HEK293 (cell line): ENCODE measurements around the gene IGFBP2.

ENCODE experiments used
- CTCF ChIA-PET: fragments of 350-600 bp; formaldehyde crosslinking; extraction: SDS; loops from one replicate; lab custom pipeline; 2021; ENCODE audit warnings: antibody characterized with exemption; lab: Yijun Ruan, JAX
- POLR2A ChIA-PET: fragments of 300-600 bp; formaldehyde crosslinking; extraction: SDS; loops from one replicate; lab custom pipeline; 2020; ENCODE audit warnings: antibody characterized with exemption, inconsistent platforms; lab: Yijun Ruan, JAX
- H3K27ac ChIP-seq: fragments of 200-500 bp; sonication (Bioruptor generic); 2 replicates; pipeline ENCODE4 v1.5.1; 2014; ENCODE audit warnings: low read depth, low read length, control low read depth, inconsistent platforms; ENCODE audit errors: extremely low read depth
- H3K36me3 ChIP-seq, 2 experiments: fragments of 200-500 bp in 1 of 2; sonication (Bioruptor generic) in 1 of 2; 1 replicate in 1 of 2; 2 replicates in 1 of 2; pipeline ENCODE4 v1.5.1; 2014 to 2017; ENCODE audit warnings: inconsistent platforms in 2 of 2, low read length in 2 of 2; ENCODE audit not compliant: control insufficient read depth in 2 of 2, insufficient read depth in 1 of 2
- H3K4me1 ChIP-seq: fragments of 200-500 bp; sonication (Bioruptor generic); 2 replicates; pipeline ENCODE4 v1.5.1; 2014; ENCODE audit warnings: mild to moderate bottlenecking, low read length, inconsistent platforms; ENCODE audit not compliant: control insufficient read depth, insufficient read depth
- H3K4me3 ChIP-seq: 2 replicates; pipeline ENCODE4 v1.5.1; 2011; ENCODE audit warnings: low read depth, mild to moderate bottlenecking, control low read depth, low read length, moderate library complexity
- H3K9me3 ChIP-seq: fragments of 200-500 bp; sonication (Bioruptor generic); 2 replicates; pipeline ENCODE4 v1.5.1; 2014; ENCODE audit warnings: low read depth, low read length, inconsistent platforms; ENCODE audit not compliant: control insufficient read depth, insufficient read depth
- GLIS1 ChIP-seq: fragments of 450-650 bp; formaldehyde crosslinking; IDR thresholded peaks from 2 replicates; pipeline ENCODE4 v1.5.1; 2016; ENCODE audit warnings: missing biosample characterization, missing genetic modification characterization
- MEIS1 ChIP-seq: sonication (generic); formaldehyde crosslinking; IDR thresholded peaks from 2 replicates; pipeline ENCODE4 v1.8.1; 2022; ENCODE audit warnings: missing genetic modification reagents, mild to moderate bottlenecking, borderline replicate concordance
- PATZ1 ChIP-seq: fragments of 450-650 bp; formaldehyde crosslinking; IDR thresholded peaks from 2 replicates; pipeline ENCODE4 v1.5.1; 2016; ENCODE audit warnings: missing biosample characterization, missing genetic modification characterization
- SCRT1 ChIP-seq: fragments of 450-650 bp; formaldehyde crosslinking; IDR thresholded peaks from 2 replicates; pipeline ENCODE4 v1.5.1; 2016; ENCODE audit warnings: missing biosample characterization, missing genetic modification characterization, borderline replicate concordance
- SCRT2 ChIP-seq: fragments of 450-650 bp; formaldehyde crosslinking; IDR thresholded peaks from 2 replicates; pipeline ENCODE4 v1.5.1; 2016; ENCODE audit warnings: missing biosample characterization, missing genetic modification characterization
- SP2 ChIP-seq: fragments of 450-650 bp; formaldehyde crosslinking; IDR thresholded peaks from 2 replicates; pipeline ENCODE4 v1.5.1; 2016; ENCODE audit warnings: missing biosample characterization, missing genetic modification characterization
- YY1 ChIP-seq: fragments of 450-650 bp; formaldehyde crosslinking; IDR thresholded peaks from 2 replicates; pipeline ENCODE4 v1.5.1; 2018; ENCODE audit warnings: missing biosample characterization, missing genetic modification characterization
- YY2 ChIP-seq: fragments of 450-650 bp; formaldehyde crosslinking; IDR thresholded peaks from 2 replicates; pipeline ENCODE4 v1.5.1; 2016; ENCODE audit warnings: missing biosample characterization, missing genetic modification characterization
- ZBTB1 ChIP-seq: fragments of 450-650 bp; formaldehyde crosslinking; IDR thresholded peaks from 2 replicates; pipeline ENCODE4 v1.5.1; 2016; ENCODE audit warnings: missing biosample characterization, missing genetic modification characterization
- ZBTB20 ChIP-seq: fragments of 450-650 bp; formaldehyde crosslinking; IDR thresholded peaks from 2 replicates; pipeline ENCODE4 v1.5.1; 2016; ENCODE audit warnings: missing biosample characterization, missing genetic modification characterization
- ZBTB44 ChIP-seq: fragments of 450-650 bp; IDR thresholded peaks from 2 replicates; pipeline ENCODE4 v1.5.1; 2018; ENCODE audit warnings: missing biosample characterization, mild to moderate bottlenecking, missing genetic modification characterization
- ZFP69B ChIP-seq: fragments of 450-650 bp; formaldehyde crosslinking; IDR thresholded peaks from 2 replicates; pipeline ENCODE4 v1.5.1; 2016; ENCODE audit warnings: missing biosample characterization, missing genetic modification characterization
- ZNF148 ChIP-seq: fragments of 450-650 bp; formaldehyde crosslinking; IDR thresholded peaks from 2 replicates; pipeline ENCODE4 v1.5.0; 2017; ENCODE audit warnings: missing biosample characterization, missing genetic modification characterization, borderline replicate concordance
- ZNF311 ChIP-seq: fragments of 450-650 bp; formaldehyde crosslinking; IDR thresholded peaks from 2 replicates; pipeline ENCODE4 v1.5.1; 2017; ENCODE audit warnings: missing biosample characterization, missing genetic modification characterization, borderline replicate concordance
- ZNF335 ChIP-seq: fragments of 450-650 bp; formaldehyde crosslinking; conservative IDR thresholded peaks from 2 replicates; pipeline ENCODE4 v1.5.1; 2016; ENCODE audit warnings: missing biosample characterization, missing genetic modification characterization
- ZNF341 ChIP-seq: fragments of 450-650 bp; formaldehyde crosslinking; IDR thresholded peaks from 2 replicates; pipeline ENCODE4; 2016; ENCODE audit warnings: low read depth, missing biosample characterization, missing genetic modification characterization
- ZNF354C ChIP-seq: fragments of 450-650 bp; formaldehyde crosslinking; IDR thresholded peaks from 2 replicates; pipeline ENCODE4 v1.5.1; 2016; ENCODE audit warnings: missing biosample characterization, missing genetic modification characterization, low read depth, borderline replicate concordance
- ZNF37A ChIP-seq: fragments of 450-650 bp; IDR thresholded peaks from 2 replicates; pipeline ENCODE4 v1.5.1; 2018; ENCODE audit warnings: missing biosample characterization, missing genetic modification characterization
- ZNF488 ChIP-seq: fragments of 450-650 bp; formaldehyde crosslinking; IDR thresholded peaks from 2 replicates; pipeline ENCODE4 v1.5.1; 2016; ENCODE audit warnings: missing biosample characterization, missing genetic modification characterization
- ZNF501 ChIP-seq: fragments of 450-650 bp; formaldehyde crosslinking; IDR thresholded peaks from 2 replicates; pipeline ENCODE4 v1.5.1; 2016; ENCODE audit warnings: missing biosample characterization, missing genetic modification characterization
- ZNF544 ChIP-seq: fragments of 450-650 bp; formaldehyde crosslinking; IDR thresholded peaks from 2 replicates; pipeline ENCODE4 v1.5.0; 2017; ENCODE audit warnings: missing biosample characterization, missing genetic modification characterization
- ZNF658 ChIP-seq: fragments of 450-650 bp; formaldehyde crosslinking; IDR thresholded peaks from 2 replicates; pipeline ENCODE4; 2016; ENCODE audit warnings: missing biosample characterization, missing genetic modification characterization
- ZNF701 ChIP-seq: fragments of 450-650 bp; formaldehyde crosslinking; IDR thresholded peaks from 2 replicates; pipeline ENCODE4 v1.5.1; 2016; ENCODE audit warnings: missing biosample characterization, missing genetic modification characterization
- ZNF707 ChIP-seq: fragments of 450-650 bp; formaldehyde crosslinking; IDR thresholded peaks from 2 replicates; pipeline ENCODE4 v1.5.1; 2016; ENCODE audit warnings: missing biosample characterization, missing genetic modification characterization
- ZNF76 ChIP-seq: fragments of 450-650 bp; formaldehyde crosslinking; IDR thresholded peaks from 2 replicates; pipeline ENCODE4; 2016; ENCODE audit warnings: low read depth, missing biosample characterization, missing genetic modification characterization, borderline replicate concordance
- ZNF776 ChIP-seq: fragments of 450-650 bp; formaldehyde crosslinking; IDR thresholded peaks from 2 replicates; pipeline ENCODE4 v1.5.0; 2017; ENCODE audit warnings: missing biosample characterization, missing genetic modification characterization, borderline replicate concordance
- ZNF792 ChIP-seq: fragments of 450-650 bp; formaldehyde crosslinking; IDR thresholded peaks from 2 replicates; pipeline ENCODE4 v1.5.1; 2016; ENCODE audit warnings: missing biosample characterization, missing genetic modification characterization
- ZSCAN4 ChIP-seq: fragments of 450-650 bp; formaldehyde crosslinking; IDR thresholded peaks from 2 replicates; pipeline ENCODE4 v1.5.1; 2017; ENCODE audit warnings: missing biosample characterization, missing genetic modification characterization

IGFBP2 gene

GRCh38 chr2:216694082-216694825, 61.0 kb downstream of the IGFBP2 start (continued):
- no peak for TF ChIP-seq SCRT2
- TF ChIP-seq ZNF335 (tag by site-specific recombination), result peak; percentile 73
- TF ChIP-seq ZNF701, result no peak
- TF ChIP-seq ZNF707 (tag by site-specific recombination), result no peak
- peak; percentile 92 for TF ChIP-seq ZBTB20 (tag by site-specific recombination)
- no peak for TF ChIP-seq ZNF658 (tag by site-specific recombination)
- no peak for TF ChIP-seq ZNF37A (tag by site-specific recombination)
- peak; percentile 42; the same call in 1 of the 2 replicates for TF ChIP-seq ZNF501 (tag by site-specific recombination)
- no peak for TF ChIP-seq ZBTB1
- no peak for TF ChIP-seq ZNF544 (tag by site-specific recombination)
- no peak for TF ChIP-seq ZBTB44
- 0 out of 2 replicates have a peak, but pooled peaks have one; percentile 17 for TF ChIP-seq ZFP69B (tag by site-specific recombination)
- TF ChIP-seq ZNF341 (tag by site-specific recombination), result no peak
- TF ChIP-seq ZNF354C (tag by site-specific recombination), result no peak
- no peak for TF ChIP-seq ZNF792 (tag by site-specific recombination)

- Histone ChIP-seq H3K27ac (peak overlapping the region; percentile 94), H3K36me3 (no peaks in the 10 kb centered on the region), H3K4me3 (peak overlapping the region; percentile 37), H3K4me1 (peaks cover 53% of the 10 kb centered on the region), H3K9me3 (no peaks in the 10 kb centered on the region)
- CTCF ChIA-PET, result interaction anchor here (0.6 to 3.2 kb wide), 18 partner anchors 8 to 1062 kb away, joined by 3 to 15 read pairs (median 4); no protein-coding TSS in a partner anchor
- POLR2A ChIA-PET, result interaction anchor here (0.6 to 1.5 kb wide), 7 partner anchors 9 to 1017 kb away, joined by 3 to 6 read pairs (median 3); no protein-coding TSS in a partner anchor
- TF ChIP-seq SP2, result no peak
- TF ChIP-seq SCRT2, result peak; percentile 87
- no peak for TF ChIP-seq ZNF76 (tag by site-specific recombination)
- TF ChIP-seq SCRT1 (tag by site-specific recombination), result peak; percentile 70
- no peak for TF ChIP-seq PATZ1 (tag by site-specific recombination)
- no peak for TF ChIP-seq ZNF148 (tag by site-specific recombination)
- TF ChIP-seq ZNF776 (tag by site-specific recombination), result no peak
- TF ChIP-seq MEIS1 (CRISPR knock-in tag), result no peak
- TF ChIP-seq GLIS1 (tag by site-specific recombination), result no peak
- TF ChIP-seq YY2 (tag by site-specific recombination), result no peak
- TF ChIP-seq ZNF488 (tag by site-specific recombination), result no peak
- TF ChIP-seq ZNF311, result no peak
- TF ChIP-seq YY1 (tag by site-specific recombination), result no peak
- no peak for TF ChIP-seq ZSCAN4 (tag by site-specific recombination)
These were observed 61.6 kb downstream of the IGFBP2 start for GRCh38 chr2:216694826-216695217.
